AG04449 (cell line): ENCODE results near the gene TTLL7.
"Not testable (repeated sequence)": the region's sequence is repeated elsewhere in the genome, so short reads cannot be mapped to it uniquely, and the experiment has no call there.

Experiments
- CTCF ChIA-PET: fragments of 350-600 bp; formaldehyde crosslinking; extraction: SDS; loops from one replicate; lab custom pipeline; 2021; ENCODE audit warnings: antibody characterized with exemption; lab: Yijun Ruan, JAX
- POLR2A ChIA-PET: fragments of 400-600, 350-600 bp; formaldehyde crosslinking; extraction: SDS; loops from one replicate; lab custom pipeline; 2020; ENCODE audit warnings: antibody characterized with exemption, inconsistent platforms; lab: Yijun Ruan, JAX
- DNase-seq: peaks from one replicate; pipeline ENCODE4 v3.0.0-alpha.2; 2010; ENCODE audit warnings: low read depth, low spot score
- H3K4me3 ChIP-seq: 2 replicates; pipeline ENCODE4 v1.5.1; 2011; ENCODE audit warnings: low read depth, mild to moderate bottlenecking, control low read depth, low read length
- CTCF ChIP-seq: IDR thresholded peaks from one replicate; pipeline ENCODE4 v1.5.1; 2011; ENCODE audit warnings: mild to moderate bottlenecking, moderate library complexity, low read length, control low read depth, inconsistent platforms; ENCODE audit not compliant: insufficient read depth; ENCODE audit errors: missing control alignments

Gene TTLL7

GRCh38 chr1:83994111-83994510, 4.8 kb downstream of the TTLL7 start:
- ChIA-PET POLR2A (no interaction called here), CTCF (no interaction called here)
- TF ChIP-seq CTCF = no peak
- H3K4me3 ChIP-seq = no peak overlapping the region
- no peak for DNase-seq

- H3K4me3 ChIP-seq = no peak overlapping the region
- ChIA-PET CTCF (no interaction called here), POLR2A (no interaction called here)
- TF ChIP-seq CTCF = no peak
- no peak for DNase-seq
Observed at GRCh38 chr1:83990734-83991133, 8.2 kb downstream of the TTLL7 start.

GRCh38 chr1:83985048-83985447, 13.9 kb downstream of the TTLL7 start:
- TF ChIP-seq CTCF = no peak

GRCh38 chr1:83983918-83984317, 15.0 kb downstream of the TTLL7 start:
- H3K4me3 ChIP-seq, DNase-seq, POLR2A ChIA-PET, CTCF ChIA-PET: not testable (repeated sequence)

More at GRCh38 chr1:83985048-83985447, 13.9 kb downstream of the TTLL7 start:
- DNase-seq = no peak
- ChIA-PET POLR2A (no interaction called here), CTCF (no interaction called here)
- H3K4me3 ChIP-seq = no peak overlapping the region

GRCh38 chr1:83978056-83978455, 20.9 kb downstream of the TTLL7 start:
- no peak for DNase-seq
- CTCF ChIA-PET = interaction anchor here (1.3 kb wide), 1 partner anchor 72 kb away, joined by 3 read pairs; no protein-coding TSS in a partner anchor
- POLR2A ChIA-PET = no interaction called here

GRCh38 chr1:83976920-83977319, 22.0 kb downstream of the TTLL7 start:
- DNase-seq = no peak
- CTCF ChIA-PET = no interaction called here
- H3K4me3 ChIP-seq = no peak overlapping the region
- POLR2A ChIA-PET = no interaction called here
- no peak for TF ChIP-seq CTCF

More at GRCh38 chr1:83978056-83978455, 20.9 kb downstream of the TTLL7 start:
- TF ChIP-seq CTCF = no peak
- H3K4me3 ChIP-seq = no peak overlapping the region

- no peak for DNase-seq
- ChIA-PET CTCF (interaction anchor here (0.6 kb wide), 1 partner anchor 10 kb away, joined by 3 read pairs; no protein-coding TSS in a partner anchor), POLR2A (no interaction called here)
- no peak for TF ChIP-seq CTCF
- no peak overlapping the region for H3K4me3 ChIP-seq
Observed at GRCh38 chr1:83970802-83971201, 28.1 kb downstream of the TTLL7 start.
